C4-2B (cell line): ENCODE results near the gene LRFN2.

ENCODE experiments used
- CTCF ChIP-seq: fragments of 450-650 bp; conservative IDR thresholded peaks from 2 replicates; pipeline ENCODE4 v1.5.1; 2017; ENCODE audit warnings: mild to moderate bottlenecking
- ZFX ChIP-seq: fragments of 450-650 bp; IDR thresholded peaks from 2 replicates; pipeline ENCODE4 v1.6.1; 2017

- TF ChIP-seq CTCF (no peak), ZFX (no peak)
Measured at GRCh38 chr6:40377173-40377806, 209.9 kb downstream of the LRFN2 start.
